DMS 273 treated with DMSO at 0.1 percent for 48 hours (cell line): ENCODE data around the gene IL3RA.
"Not testable (repeated sequence)": the region's sequence is repeated elsewhere in the genome, so short reads cannot be mapped to it uniquely, and the experiment has no call there.

Experiments
- DNase-seq: peaks from one replicate; lab custom pipeline; 2025; lab: John Stamatoyannopoulos, UW

IL3RA gene

GRCh38 chrX:1425381-1425780 lies 88.8 kb downstream of the IL3RA start:
- no peak for DNase-seq

GRCh38 chrX:1426321-1426720 lies 89.7 kb downstream of the IL3RA start:
- not testable (repeated sequence) for DNase-seq

- DNase-seq, result no peak
Observed at GRCh38 chrX:1427756-1428155, 91.2 kb downstream of the IL3RA start.

- no peak for DNase-seq
Observed at GRCh38 chrX:1430451-1430850, 93.9 kb downstream of the IL3RA start.
